HG02840 (cell line): ENCODE results near the gene SMIM44.
"Not testable (repeated sequence)": the region's sequence is repeated elsewhere in the genome, so short reads cannot be mapped to it uniquely, and the experiment has no call there.

Experiments used
- ATAC-seq: cut with Tn5 transposase; IDR thresholded peaks from one replicate; pipeline ENCODE4 v1.9.1; 2021; ENCODE audit warnings: mild to moderate bottlenecking, moderate library complexity, moderate number of reproducible peaks; ENCODE audit not compliant: unreplicated experiment, low FRiP score

Gene SMIM44

GRCh38 chr19:3462991-3463713 lies 20.1 kb downstream of the SMIM44 start:
- no peak for ATAC-seq

- ATAC-seq = no peak
These were observed 23.2 kb downstream of the SMIM44 start for GRCh38 chr19:3459965-3460582.

- no peak for ATAC-seq
These were observed 24.0 kb downstream of the SMIM44 start for GRCh38 chr19:3459089-3459881.

GRCh38 chr19:3458229-3459088 lies 24.8 kb downstream of the SMIM44 start:
- no peak for ATAC-seq

GRCh38 chr19:3457528-3458228 lies 25.6 kb downstream of the SMIM44 start:
- ATAC-seq = no peak

GRCh38 chr19:3456925-3457527 lies 26.2 kb downstream of the SMIM44 start:
- ATAC-seq = no peak

- ATAC-seq = no peak
These were observed 27.2 kb downstream of the SMIM44 start for GRCh38 chr19:3455960-3456601.

- no peak for ATAC-seq
These were observed 27.8 kb downstream of the SMIM44 start for GRCh38 chr19:3455393-3455955.

GRCh38 chr19:3454656-3455392 lies 28.4 kb downstream of the SMIM44 start:
- ATAC-seq = no peak

- no peak for ATAC-seq
These were observed 29.4 kb downstream of the SMIM44 start for GRCh38 chr19:3453840-3454239.

- not testable (repeated sequence) for ATAC-seq
These were observed 30.4 kb downstream of the SMIM44 start for GRCh38 chr19:3452942-3453214.

GRCh38 chr19:3452171-3452941 lies 30.9 kb downstream of the SMIM44 start:
- ATAC-seq = no peak

- no peak for ATAC-seq
These were observed 31.8 kb downstream of the SMIM44 start for GRCh38 chr19:3451451-3451866.

GRCh38 chr19:3450796-3451411 lies 32.3 kb downstream of the SMIM44 start:
- no peak for ATAC-seq

GRCh38 chr19:3448616-3449334 lies 34.5 kb downstream of the SMIM44 start:
- ATAC-seq = no peak

- not testable (repeated sequence) for ATAC-seq
These were observed 36.6 kb downstream of the SMIM44 start for GRCh38 chr19:3446657-3447056.
